HG03469 (cell line): Measurements from ENCODE around the gene RAB19.
"Not testable (repeated sequence)": the region's sequence is repeated elsewhere in the genome, so short reads cannot be mapped to it uniquely, and the experiment has no call there.

Experiments
- ATAC-seq: cut with Tn5 transposase; IDR thresholded peaks from one replicate; pipeline ENCODE4 v1.9.1; 2021; ENCODE audit warnings: mild to moderate bottlenecking, moderate library complexity, moderate number of reproducible peaks; ENCODE audit not compliant: unreplicated experiment

The RAB19 gene

DNA sequence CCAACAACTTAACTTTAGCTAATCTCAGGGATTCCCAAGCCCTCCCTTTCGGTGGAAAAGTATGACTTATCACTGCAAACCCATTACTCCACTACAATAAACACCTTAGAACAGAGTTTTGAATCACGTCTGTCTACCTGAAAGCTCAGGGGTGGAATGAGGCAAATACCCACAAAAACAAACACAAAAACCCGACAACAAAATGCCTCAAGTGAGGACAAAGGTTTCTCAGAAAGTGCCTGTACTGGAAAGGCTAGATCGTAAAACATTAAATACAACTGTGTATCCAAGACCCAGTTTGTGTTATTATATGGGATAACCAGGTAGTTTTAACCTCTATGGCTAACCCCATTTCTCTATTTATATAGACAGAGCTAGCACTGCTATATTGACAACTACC lies 49.4 kb downstream of the RAB19 start:
- no peak for ATAC-seq

DNA sequence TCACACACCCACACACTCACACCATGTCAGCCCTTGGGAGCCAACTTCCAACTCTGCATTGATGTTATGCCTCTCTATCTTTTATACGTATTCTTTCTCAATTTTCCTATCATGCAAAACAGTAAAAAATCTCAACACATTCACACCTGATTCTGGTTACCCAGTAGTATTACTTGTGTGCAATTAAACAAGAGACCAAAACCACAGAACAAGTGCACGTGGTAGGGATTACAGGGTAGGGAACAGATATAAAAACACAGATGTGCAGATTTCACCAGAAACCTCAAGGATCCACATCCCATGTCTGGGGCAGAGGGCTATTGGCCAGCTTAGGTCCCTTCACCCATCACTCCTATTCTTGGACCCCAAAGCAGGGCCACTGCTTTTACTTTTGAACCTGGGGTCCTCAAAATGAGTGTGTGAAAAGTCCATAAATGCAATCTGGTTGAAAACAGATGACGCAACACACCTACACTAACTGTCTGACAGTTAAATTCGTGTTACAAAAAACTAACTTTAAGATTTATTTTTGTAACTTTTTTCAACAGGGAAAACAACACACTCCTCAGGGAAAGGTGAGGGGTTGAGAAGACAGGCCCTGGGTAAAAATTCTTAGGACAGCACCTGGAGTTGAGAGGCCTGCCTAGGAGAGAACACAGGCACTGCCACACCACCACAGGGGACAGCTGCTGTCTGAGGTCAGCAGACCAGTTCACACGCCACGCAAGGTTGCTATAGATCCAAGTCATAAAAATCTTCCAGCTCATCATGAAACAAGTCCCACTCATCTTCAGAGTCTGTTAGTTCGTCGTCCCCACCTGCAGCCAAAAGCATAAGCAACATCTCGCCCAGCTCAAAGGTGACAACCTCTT lies 50.2 kb downstream of the RAB19 start:
- ATAC-seq, result not testable (repeated sequence)

DNA sequence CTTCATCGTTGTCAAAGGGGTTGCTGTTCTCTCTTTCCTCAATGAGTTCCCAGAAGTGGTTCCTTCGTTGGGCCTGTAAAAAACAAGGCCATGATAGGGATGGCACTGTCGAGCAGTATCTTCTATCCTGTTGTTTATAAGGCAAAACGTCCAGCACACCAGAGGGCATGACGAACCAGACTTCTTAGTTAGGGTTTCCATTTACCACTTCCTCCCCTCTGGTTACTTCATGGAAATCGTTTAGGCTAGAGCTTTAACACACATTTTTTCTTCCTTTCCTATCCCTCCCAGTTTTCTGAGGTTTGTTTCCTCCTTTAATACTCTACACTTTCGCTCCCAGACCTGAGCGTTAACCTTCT lies 50.8 kb downstream of the RAB19 start:
- no peak for ATAC-seq

DNA sequence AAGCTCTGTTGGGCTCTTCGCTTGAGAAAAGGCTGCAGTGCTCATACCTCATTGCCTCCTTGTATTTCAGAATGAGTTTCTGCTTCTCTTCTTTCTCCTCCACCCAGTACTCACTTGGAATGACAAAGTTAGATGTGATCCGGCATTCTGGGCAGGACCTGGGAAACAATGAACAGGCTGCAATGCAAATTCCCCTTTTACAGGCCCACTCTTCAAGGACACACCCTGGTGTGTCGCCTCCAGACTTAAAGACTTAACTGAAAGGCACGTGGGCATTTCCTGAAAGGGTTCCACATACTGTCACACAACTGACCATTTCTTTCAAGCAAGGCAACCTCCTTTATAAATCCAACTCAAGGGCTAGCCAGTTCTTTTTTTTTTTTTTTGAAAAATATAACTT lies 51.9 kb downstream of the RAB19 start:
- ATAC-seq, result no peak

DNA sequence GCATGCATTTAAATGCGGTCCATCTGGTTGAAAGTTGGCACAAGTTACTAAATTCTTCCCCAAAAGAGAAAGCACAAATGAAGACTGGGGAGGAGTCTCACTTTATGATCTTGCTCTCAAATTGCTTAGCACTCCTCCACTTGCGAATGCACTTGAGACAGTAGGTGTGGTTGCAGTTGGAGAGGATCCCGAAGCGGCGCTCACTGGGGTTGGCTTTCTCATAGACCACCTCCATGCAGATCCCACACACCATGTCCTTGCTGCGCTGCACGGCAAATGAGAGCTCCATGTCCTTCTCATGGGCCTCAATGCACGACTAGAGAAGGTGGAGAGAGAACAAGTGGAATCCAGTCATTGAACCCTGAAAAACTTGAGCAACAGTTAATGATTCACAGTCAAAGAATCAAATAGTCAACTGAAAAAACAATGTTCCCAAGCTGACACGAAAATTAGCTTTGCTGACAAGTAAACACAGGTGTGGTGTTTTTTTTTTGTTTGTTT lies 52.7 kb downstream of the RAB19 start:
- no peak for ATAC-seq

DNA sequence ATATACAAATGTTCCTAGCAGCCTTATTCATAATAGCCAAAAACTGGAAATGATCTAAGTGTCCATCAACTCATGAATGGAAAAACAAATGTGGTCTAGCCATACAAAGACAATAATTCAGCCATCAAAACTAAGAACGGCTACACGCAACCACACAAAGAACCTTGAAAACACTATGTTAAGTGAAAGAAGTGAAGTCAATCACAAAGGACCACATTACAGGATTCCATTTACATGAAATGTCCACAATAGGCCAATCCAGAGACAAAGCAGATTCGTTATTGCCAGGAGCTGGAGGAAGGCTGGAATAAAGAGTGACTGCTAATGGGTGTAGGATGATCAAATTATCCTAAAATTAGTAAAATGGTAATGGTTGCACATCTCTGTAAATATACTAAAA lies 54.3 kb downstream of the RAB19 start:
- no peak for ATAC-seq

DNA sequence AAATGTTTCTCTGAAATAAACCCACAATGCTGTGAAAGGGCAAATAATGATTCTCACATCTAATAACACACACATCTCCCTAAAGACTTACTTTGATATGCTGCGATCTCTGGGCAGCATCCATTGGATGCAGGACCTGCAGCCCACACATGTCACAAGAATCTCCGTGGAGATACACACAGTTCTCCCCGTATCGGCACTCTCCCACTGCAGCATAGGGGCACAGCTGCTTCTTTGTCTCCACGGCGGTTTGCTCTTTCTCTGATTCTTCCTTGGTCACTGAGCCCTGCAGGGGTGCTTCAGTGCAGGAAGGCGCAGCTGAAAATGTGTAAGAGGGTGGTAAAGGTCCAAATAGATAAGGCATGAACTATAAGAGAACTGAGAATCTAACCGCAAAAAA lies 55.1 kb downstream of the RAB19 start:
- no peak for ATAC-seq

DNA sequence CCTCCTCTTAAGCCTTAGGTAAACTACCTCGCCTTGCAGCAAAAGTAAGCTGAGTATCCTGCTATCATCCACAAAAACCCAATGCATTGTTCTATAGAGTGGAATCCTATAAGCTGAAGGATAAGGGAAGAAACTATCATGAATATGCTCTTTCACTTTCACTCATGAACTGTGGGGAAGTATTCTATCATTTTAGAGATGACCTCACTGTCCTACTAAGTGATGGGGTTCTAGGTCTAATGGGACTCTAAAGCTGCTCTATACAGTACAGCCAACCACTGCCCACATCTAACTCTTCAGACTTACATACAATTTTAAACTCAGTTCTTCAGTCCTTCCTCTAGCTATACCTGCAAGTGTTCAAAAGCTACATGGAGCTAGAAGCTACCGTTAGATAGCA lies 59.3 kb downstream of the RAB19 start:
- ATAC-seq, result no peak

DNA sequence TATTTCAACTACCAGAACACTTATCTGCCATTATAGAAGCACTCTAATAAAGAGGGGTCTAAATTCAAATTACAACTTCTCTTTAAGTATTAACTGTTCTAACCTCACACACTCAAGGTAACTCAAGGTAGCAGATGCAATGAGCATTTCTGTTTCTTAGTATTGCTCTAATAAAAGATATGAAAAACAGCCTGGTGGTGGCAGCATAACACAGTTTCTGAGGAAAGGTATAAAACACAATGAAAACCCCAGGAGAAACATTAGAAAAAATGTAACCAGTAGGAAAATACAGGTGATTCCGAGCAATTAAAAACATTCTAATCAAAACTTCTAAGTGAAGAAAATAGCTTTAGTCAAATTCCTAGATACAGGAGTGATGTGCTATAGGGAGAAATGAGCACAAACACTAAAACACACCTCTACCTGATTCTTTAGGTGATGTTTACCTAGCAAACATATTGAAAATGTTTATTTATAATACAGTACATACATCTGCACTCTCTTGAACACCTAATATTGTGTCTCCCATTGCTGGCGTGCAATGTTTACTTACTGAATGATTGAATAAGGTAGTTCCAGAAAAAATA lies 72.0 kb downstream of the RAB19 start:
- ATAC-seq, result no peak

DNA sequence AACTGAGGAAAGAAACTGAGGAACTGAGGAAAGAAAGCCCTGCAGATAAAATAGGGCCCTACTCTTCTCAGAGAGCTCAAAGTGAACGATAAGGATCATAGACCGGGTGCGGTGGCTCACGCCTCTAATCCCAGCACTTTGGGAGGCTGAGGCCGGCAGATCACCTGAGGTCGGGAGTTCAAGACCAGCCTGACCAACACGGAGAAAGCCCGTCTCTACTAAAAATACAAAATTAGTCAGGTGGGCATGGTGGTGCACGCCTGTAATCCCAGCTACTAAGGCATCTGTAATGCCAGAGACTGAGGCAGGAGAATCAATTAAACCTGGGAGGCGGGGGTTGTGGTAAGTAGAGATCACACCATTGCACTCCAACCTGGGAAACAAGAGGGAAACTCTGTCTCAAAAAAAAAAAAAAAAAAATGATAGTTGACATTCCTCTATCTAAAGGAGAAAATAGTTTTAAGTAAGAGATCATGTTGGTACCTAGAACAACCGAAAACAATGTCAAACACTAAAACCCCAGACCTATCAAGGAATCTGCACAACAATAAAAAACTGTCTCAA lies 72.9 kb downstream of the RAB19 start:
- no peak for ATAC-seq
